ENCODE data around the gene CAST. TPM values are rescaled to one million over a fixed set of nuclear protein-coding genes. Genes with fewer than 3 reads are reported as not detected.

CAST gene
- total RNA-seq, 1 experiment from 2014 or later = 52.3 TPM

- no peaks in the 10 kb centered on the region for H3K27me3 ChIP-seq (ENCODE audit: insufficient read depth, low read length)
- no peak overlapping the region for H2BK5ac ChIP-seq (ENCODE audit: insufficient read length, low read length)
- H3K14ac ChIP-seq (ENCODE audit: insufficient read depth, low read length) = no peak overlapping the region
- H3K4ac ChIP-seq (ENCODE audit: low read depth, low read length) = no peak overlapping the region
- no peak overlapping the region for H3K18ac ChIP-seq (ENCODE audit: insufficient read length, low read depth, low read length)
- H3K27ac Mint-ChIP-seq = peak overlapping the region in 1 of 3 experiments; percentile 91; a peak in 2 of 7 replicates
- no peaks in the 10 kb centered on the region for H3K27me3 Mint-ChIP-seq (ENCODE audit: low read depth)
- no peak overlapping the region for H3K4me3 Mint-ChIP-seq
- H3K56ac ChIP-seq (ENCODE audit: insufficient read length, low read depth, low read length) = no peak overlapping the region
- no peak overlapping the region for H2AFZ ChIP-seq (ENCODE audit: low read length)
- H4K20me1 ChIP-seq (ENCODE audit: control insufficient read depth, insufficient read depth, insufficient read length) = no peaks in the 10 kb centered on the region
- H3K9me3 Mint-ChIP-seq = no peaks in the 10 kb centered on the region
- H3K4me1 ChIP-seq (ENCODE audit: insufficient read depth, low read length) = peaks cover 3% of the 10 kb centered on the region; the same call in 1 of the 2 replicates
- peaks cover 5 to 9% (median 8%) of the 10 kb centered on the region in 3 experiments; a peak in 6 of 7 replicates for H3K36me3 Mint-ChIP-seq (ENCODE audit: insufficient read depth in 1 of 3, low read depth in 3 of 3)
- no peak overlapping the region for H4K8ac ChIP-seq (replicated peaks; ENCODE audit: insufficient read length, low read depth, low read length)
- TF ChIP-seq CTCF (conservative IDR thresholded peaks at IDR 0.05) = no peak
- no peaks in the 10 kb centered on the region for H3K79me1 ChIP-seq (ENCODE audit: insufficient read depth, low read depth, low read length, poor library complexity, severe bottlenecking)
- no peak overlapping the region for H3T11ph ChIP-seq (ENCODE audit: low read length)
- no peaks in the 10 kb centered on the region for H3K23me2 ChIP-seq (ENCODE audit: insufficient read length, low read depth, low read length, poor library complexity, severe bottlenecking)
- no peak for DNase-seq
- H2AK5ac ChIP-seq (ENCODE audit: insufficient read length, low read length) = no peak overlapping the region
- H2BK15ac ChIP-seq (ENCODE audit: low read depth, low read length) = no peak overlapping the region
- no peak overlapping the region for H2BK120ac ChIP-seq (ENCODE audit: low read depth, low read length, poor library complexity, severe bottlenecking)
- no peaks in the 10 kb centered on the region for H3K9me3 ChIP-seq (ENCODE audit: control insufficient read depth, low read depth, low read length)
- H3K4me1 Mint-ChIP-seq = peaks cover 23 to 33% of the 10 kb centered on the region in 2 experiments
- H4K91ac ChIP-seq (ENCODE audit: insufficient read length, low read depth, low read length) = no peak overlapping the region
- H2BK12ac ChIP-seq (ENCODE audit: insufficient read length, low read depth, low read length) = no peak overlapping the region
- WGBS (ENCODE audit: extremely low coverage, insufficient read length, low lambda C conversion rate) = no CpG with 5 or more reads among the region's 2 CpGs
- H3K4me2 ChIP-seq (ENCODE audit: insufficient read depth, insufficient read length, low read length) = no peak overlapping the region
- H3K9ac ChIP-seq (ENCODE audit: extremely low read depth, insufficient read length, low read length) = no peak overlapping the region
- no peak overlapping the region for H3K23ac ChIP-seq (ENCODE audit: insufficient read length, low read depth, low read length)
- H4K5ac ChIP-seq (ENCODE audit: insufficient read length, low read depth, low read length) = no peak overlapping the region
- H2BK20ac ChIP-seq (ENCODE audit: low read depth, low read length, poor library complexity, severe bottlenecking) = no peak overlapping the region
- H3K27ac ChIP-seq (ENCODE audit: insufficient read length, low read depth, low read length) = no peak overlapping the region
- no peaks in the 10 kb centered on the region for H3K79me2 ChIP-seq (ENCODE audit: insufficient read depth, low read length)
Observed at GRCh38 chr5:96795626-96796025, 133.4 kb downstream of the CAST start.

Measured in H9 (cell line).